OCI-LY3 (cell line): ENCODE measurements around the gene MAP4.

ENCODE experiments used
- H2AFZ ChIP-seq: fragments of 200-600, 300-600 bp; shearing (Covaris generic); 2 replicates; pipeline ENCODE4 v1.6.0; 2014; ENCODE audit warnings: antibody characterized with exemption, low read depth, low read length
- H3K27ac ChIP-seq: fragments of 200-600, 300-600 bp; sonication (generic); 2 replicates; pipeline ENCODE4 v1.5.1; 2014; ENCODE audit warnings: mild to moderate bottlenecking, low read length, moderate library complexity, mixed read lengths
- H3K27me3 ChIP-seq: fragments of 200-600, 300-600 bp; sonication (generic); 2 replicates; pipeline ENCODE4 v1.6.1; 2014; ENCODE audit warnings: low read depth, low read length, mixed read lengths
- H3K36me3 ChIP-seq: fragments of 200-600, 300-600 bp; sonication (generic); replicated peaks from 2 replicates; pipeline ENCODE3; 2014; ENCODE audit warnings: low read depth, low read length, mixed read lengths
- H3K4me1 ChIP-seq: fragments of 300-600, 200-600 bp; sonication (generic); 2 replicates; pipeline ENCODE4 v1.6.1; 2014; ENCODE audit warnings: low read length, mixed read lengths
- H3K4me2 ChIP-seq: fragments of 200-600, 300-600 bp; sonication (generic); 2 replicates; pipeline ENCODE4 v1.6.1; 2014; ENCODE audit warnings: low read length, mixed read lengths
- H3K4me3 ChIP-seq: fragments of 300-600, 200-600 bp; sonication (generic); 2 replicates; pipeline ENCODE4 v1.5.1; 2014; ENCODE audit warnings: antibody characterized with exemption, mild to moderate bottlenecking, low read length, moderate library complexity
- H3K79me2 ChIP-seq: fragments of 300-600, 200-600 bp; shearing (Covaris generic); 2 replicates; pipeline ENCODE4 v1.6.1; 2014; ENCODE audit warnings: mild to moderate bottlenecking, low read length, mixed read lengths
- H3K9ac ChIP-seq: fragments of 300-600, 200-600 bp; shearing (Covaris generic); 2 replicates; pipeline ENCODE4 v1.6.0; 2014; ENCODE audit warnings: mild to moderate bottlenecking, low read length, moderate library complexity
- H3K9me3 ChIP-seq: fragments of 200-600, 300-600 bp; shearing (Covaris generic); 2 replicates; pipeline ENCODE4 v1.6.1; 2014; ENCODE audit warnings: low read length, mixed read lengths; ENCODE audit not compliant: insufficient read depth
- H4K20me1 ChIP-seq: fragments of 200-600, 300-600 bp; sonication (generic); 2 replicates; pipeline ENCODE4 v1.6.1; 2016; ENCODE audit warnings: low read length, mixed read lengths; ENCODE audit not compliant: insufficient read depth
- CTCF ChIP-seq: fragments of 200-600, 300-600 bp; sonication (generic); IDR thresholded peaks from 2 replicates; pipeline ENCODE4 v1.5.1; 2014; ENCODE audit warnings: antibody characterized with exemption, low read length, low read depth
- EZH2phosphoT487 ChIP-seq: fragments of 200-600 bp; shearing (Covaris generic); IDR thresholded peaks from 2 replicates; pipeline ENCODE4 v1.6.1; 2018; ENCODE audit warnings: antibody characterized with exemption, mixed run types, low read depth

The MAP4 gene

GRCh38 chr3:47940232-47940631 is 76.0 kb downstream of the MAP4 start:
- no peaks in the 10 kb centered on the region for H4K20me1 ChIP-seq
- no peaks in the 10 kb centered on the region for H3K36me3 ChIP-seq
- no peaks in the 10 kb centered on the region for H3K27me3 ChIP-seq
- no peaks in the 10 kb centered on the region for H3K79me2 ChIP-seq
- H3K4me2 ChIP-seq: no peak overlapping the region
- no peak overlapping the region for H3K9ac ChIP-seq
- no peak overlapping the region for H2AFZ ChIP-seq
- TF ChIP-seq EZH2phosphoT487 (no peak), CTCF (no peak)
- H3K4me3 ChIP-seq: no peak overlapping the region
- H3K4me1 ChIP-seq: peaks cover 6% of the 10 kb centered on the region; the same call in 1 of the 2 replicates
- H3K27ac ChIP-seq: no peak overlapping the region
- H3K9me3 ChIP-seq: no peaks in the 10 kb centered on the region

- TF ChIP-seq EZH2phosphoT487: no peak
- no peak for TF ChIP-seq CTCF
- no peaks in the 10 kb centered on the region for H3K9me3 ChIP-seq
- no peak overlapping the region for H3K27ac ChIP-seq
- H3K4me3 ChIP-seq: no peak overlapping the region
- H3K79me2 ChIP-seq: no peaks in the 10 kb centered on the region
- H2AFZ ChIP-seq: no peak overlapping the region
- H3K4me2 ChIP-seq: no peak overlapping the region
- no peaks in the 10 kb centered on the region for H3K4me1 ChIP-seq
- no peaks in the 10 kb centered on the region for H4K20me1 ChIP-seq
- no peaks in the 10 kb centered on the region for H3K27me3 ChIP-seq
- H3K9ac ChIP-seq: no peak overlapping the region
- peaks cover 5% of the 10 kb centered on the region for H3K36me3 ChIP-seq
These were observed 83.8 kb downstream of the MAP4 start for GRCh38 chr3:47932421-47932820.

GRCh38 chr3:47930979-47931378 is 85.2 kb downstream of the MAP4 start:
- Histone ChIP-seq H3K4me3 (no peak overlapping the region), H3K36me3 (peaks cover 13% of the 10 kb centered on the region), H3K79me2 (no peaks in the 10 kb centered on the region), H4K20me1 (no peaks in the 10 kb centered on the region), H3K27ac (no peak overlapping the region), H2AFZ (no peak overlapping the region), H3K9ac (no peak overlapping the region), H3K4me1 (no peaks in the 10 kb centered on the region), H3K9me3 (no peaks in the 10 kb centered on the region), H3K27me3 (no peaks in the 10 kb centered on the region), H3K4me2 (no peak overlapping the region)
- TF ChIP-seq CTCF: no peak
- no peak for TF ChIP-seq EZH2phosphoT487

- peaks cover 40% of the 10 kb centered on the region for H3K36me3 ChIP-seq
- no peaks in the 10 kb centered on the region for H4K20me1 ChIP-seq
- H2AFZ ChIP-seq: no peak overlapping the region
- no peaks in the 10 kb centered on the region for H3K9me3 ChIP-seq
- TF ChIP-seq CTCF: no peak
- TF ChIP-seq EZH2phosphoT487: no peak
- no peak overlapping the region for H3K4me2 ChIP-seq
- no peaks in the 10 kb centered on the region for H3K4me1 ChIP-seq
- H3K79me2 ChIP-seq: no peaks in the 10 kb centered on the region
- no peak overlapping the region for H3K4me3 ChIP-seq
- no peak overlapping the region for H3K9ac ChIP-seq
- H3K27me3 ChIP-seq: no peaks in the 10 kb centered on the region
- H3K27ac ChIP-seq: no peak overlapping the region
These were observed 99.5 kb downstream of the MAP4 start for GRCh38 chr3:47916696-47917095.
